Endothelial cell of umbilical vein (primary cell): ENCODE results near the gene SLC25A19. TPM values are rescaled to one million over a fixed set of nuclear protein-coding genes. Genes with fewer than 3 reads are reported as not detected.

ENCODE experiments used
- BruUV-seq: library from RNA; stranded (reverse); fragments of 400-500 nt; replicated peaks from 2 replicates; lab custom pipeline; 2021; lab: Mats Ljungman, UMichigan
- CTCF ChIA-PET: fragments of 300-600, 350-600 bp; sonication (Branson Sonifier 250); formaldehyde crosslinking; loops from one replicate; lab custom pipeline; 2021; ENCODE audit warnings: antibody characterized with exemption, inconsistent platforms; lab: Charles Lee
- POLR2A ChIA-PET: fragments of 300-600, 350-600 bp; sonication (Branson Sonifier 250); formaldehyde crosslinking; loops from one replicate; lab custom pipeline; 2021; ENCODE audit warnings: antibody characterized with exemption, inconsistent platforms; lab: Charles Lee
- DNase-seq: peaks from one replicate; pipeline ENCODE4 v3.0.0-alpha.2; 2011; ENCODE audit warnings: low read depth, low spot score
- FAIRE-seq: peaks from 2 replicates; lab custom pipeline; 2011; peaks lifted over from hg19 to GRCh38; lab: Jason Lieb, UNC
- H2AFZ ChIP-seq: 2 replicates; pipeline ENCODE4 v1.6.0; 2012; ENCODE audit warnings: low read depth, low read length, control low read depth, inconsistent platforms
- H3K27ac ChIP-seq: 2 replicates; pipeline ENCODE4 v1.5.1; 2011; ENCODE audit warnings: low read depth, mild to moderate bottlenecking, control low read depth, low read length, moderate library complexity; ENCODE audit not compliant: insufficient read depth
- H3K27me3 ChIP-seq, 2 experiments: 2 replicates each; pipeline versions ENCODE4 v1.6.0 to v1.6.1; 2011; ENCODE audit warnings: low read length in 2 of 2, mixed read lengths in 1 of 2; ENCODE audit not compliant: control insufficient read depth in 2 of 2, insufficient read depth in 2 of 2
- H3K36me3 ChIP-seq, 2 experiments: 2 replicates in 1 of 2; 3 replicates in 1 of 2; pipeline ENCODE4 v1.5.1; 2011; ENCODE audit warnings: low read length in 2 of 2, mild to moderate bottlenecking in 1 of 2, moderate library complexity in 1 of 2; ENCODE audit not compliant: control insufficient read depth in 2 of 2, insufficient read depth in 2 of 2; ENCODE audit errors: extremely low read depth in 1 of 2
- H3K4me1 ChIP-seq: 3 replicates; pipeline ENCODE4 v1.5.1; 2011; ENCODE audit warnings: mild to moderate bottlenecking, low read length; ENCODE audit not compliant: control insufficient read depth, insufficient read depth; ENCODE audit errors: extremely low read depth
- H3K4me2 ChIP-seq: 2 replicates; pipeline ENCODE4 v1.6.1; 2011; ENCODE audit warnings: low read length, control low read depth, mixed read lengths; ENCODE audit not compliant: insufficient read depth
- H3K4me3 ChIP-seq, 3 experiments: fragments of 200-600 bp in 1 of 3; sonication (generic), shearing (Covaris generic) in 1 of 3; replicated peaks in 1 of 3; 2 replicates each; pipeline ENCODE4 v1.5.1; 2011 to 2016; ENCODE audit warnings: control low read depth in 3 of 3, low read length in 3 of 3, mild to moderate bottlenecking in 2 of 3, inconsistent platforms in 1 of 3, low read depth in 1 of 3, moderate library complexity in 1 of 3; ENCODE audit not compliant: insufficient read depth in 1 of 3
- H3K79me2 ChIP-seq: 2 replicates; pipeline ENCODE4 v1.6.0; 2012; ENCODE audit warnings: low read length, inconsistent platforms; ENCODE audit not compliant: control insufficient read depth, insufficient read depth
- H3K9ac ChIP-seq: replicated peaks from 2 replicates; pipeline ENCODE3; 2011; ENCODE audit warnings: low read length, control low read depth; ENCODE audit not compliant: insufficient read depth; ENCODE audit errors: extremely low read depth
- H3K9me1 ChIP-seq: replicated peaks from 3 replicates; pipeline ENCODE4 v1.6.0; 2011; ENCODE audit warnings: mild to moderate bottlenecking, low read length; ENCODE audit not compliant: control insufficient read depth, insufficient read depth; ENCODE audit errors: extremely low read depth
- H3K9me3 ChIP-seq: replicated peaks from 2 replicates; pipeline ENCODE4 v1.5.1; 2012; ENCODE audit warnings: low read length, inconsistent platforms; ENCODE audit not compliant: control insufficient read depth, insufficient read depth
- H4K20me1 ChIP-seq: replicated peaks from 2 replicates; pipeline ENCODE3; 2011; ENCODE audit warnings: mild to moderate bottlenecking, low read length; ENCODE audit not compliant: control insufficient read depth, insufficient read depth; ENCODE audit errors: extremely low read depth
- EZH2 ChIP-seq: IDR thresholded peaks from 2 replicates; pipeline ENCODE4 v1.6.1; 2012; ENCODE audit warnings: borderline replicate concordance, low read depth, mild to moderate bottlenecking, moderate library complexity, low read length, inconsistent platforms; ENCODE audit not compliant: severe bottlenecking
- FOS ChIP-seq: IDR thresholded peaks from 2 replicates; pipeline ENCODE4 v1.6.1; 2011; ENCODE audit warnings: mild to moderate bottlenecking, low read length, moderate library complexity, borderline replicate concordance; ENCODE audit not compliant: insufficient read depth
- JUN ChIP-seq: IDR thresholded peaks from 2 replicates; pipeline ENCODE4 v1.6.1; 2011; ENCODE audit warnings: borderline replicate concordance, low read depth; ENCODE audit not compliant: insufficient read length, insufficient read depth
- MYC ChIP-seq: IDR thresholded peaks from one replicate; pipeline ENCODE4 v1.6.1; 2011; ENCODE audit warnings: mild to moderate bottlenecking, low read depth, low read length
- POLR2AphosphoS5 ChIP-seq: IDR thresholded peaks from 2 replicates; pipeline ENCODE4 v1.6.1; 2012; ENCODE audit warnings: low read depth, mild to moderate bottlenecking, control low read depth, low read length, moderate library complexity; ENCODE audit not compliant: insufficient read depth
- dilution Hi-C: fragments of 300-500 bp; cut with MboI; formaldehyde crosslinking; loops from one replicate; pipeline ENCODE4 v1.15.0; 2019; ENCODE audit warnings: low sequenced_read_pairs; ENCODE audit not compliant: extremely low pct_ligation_motif_present
- intact Hi-C: fragments of 100-400 bp; cut with micrococcal nuclease; formaldehyde crosslinking; loops from one replicate; pipeline ENCODE4 v1.10.0; 2022
- polyA plus RNA-seq, 4 experiments: library from polyadenylated mRNA; depleted of rRNA in 3 of 4; stranded (reverse) in 3 of 4; unstranded in 1 of 4; fragments of >200 nt; gene quantifications; 2 replicates each; pipeline versions ENCODE4 v1.2.1 to v1.2.3, GENCODE V29; 2011 to 2012; ENCODE audit warnings: missing spikeins in 1 of 4
- total RNA-seq: library from RNA; stranded (reverse); gene quantifications from 2 replicates; pipeline ENCODE4 v1.2.3, GENCODE V29; 2021

SLC25A19 gene
- total and polyA plus RNA-seq, 2 donors (not counting 3 experiments of a cell fraction or from before 2014, with no cell fraction given), result 20.6 to 20.9 TPM

- H2AFZ ChIP-seq, result no peak overlapping the region
- H3K9ac ChIP-seq, result no peak overlapping the region
- no peak for DNase-seq
- FAIRE-seq, result no peak
- H3K9me3 ChIP-seq, result no peaks in the 10 kb centered on the region
- peaks cover 5 to 62% of the 10 kb centered on the region in 2 experiments for H3K36me3 ChIP-seq
- H3K79me2 ChIP-seq, result peaks cover under 1% of the 10 kb centered on the region
- no peaks in the 10 kb centered on the region for H3K9me1 ChIP-seq
- dilution Hi-C loops, result no loop called here
- no peaks in the 10 kb centered on the region for H3K4me1 ChIP-seq
- no peak overlapping the region for H3K4me2 ChIP-seq
- TF ChIP-seq JUN, result no peak
- TF ChIP-seq FOS, result no peak
- no peaks in the 10 kb centered on the region for H3K27me3 ChIP-seq
- no peak overlapping the region for H3K27ac ChIP-seq
- intact Hi-C loops, result no loop called here
- POLR2A ChIA-PET, result no interaction called here
- no peak overlapping the region for H3K4me3 ChIP-seq
- CTCF ChIA-PET, result interaction anchor here (0.9 to 7.6 kb wide), 4 partner anchors 14 to 170 kb away, joined by 3 to 91 read pairs (median 4); partner anchors contain the start of gene MIF4GD
- BruUV-seq, result no TSS peak
- H4K20me1 ChIP-seq, result no peaks in the 10 kb centered on the region
Measured at GRCh38 chr17:75242461-75243042, 46.7 kb downstream of the SLC25A19 start.

GRCh38 chr17:75241996-75242460 lies 47.2 kb downstream of the SLC25A19 start:
- H3K27ac ChIP-seq, result no peak overlapping the region
- H3K36me3 ChIP-seq, result peaks cover 5 to 67% of the 10 kb centered on the region in 2 experiments
- H2AFZ ChIP-seq, result no peak overlapping the region
- dilution Hi-C loops (no loop called here), intact Hi-C loops (loop anchor here (2.0 kb wide), 1 partner anchor 163 kb away; the partner anchor contains the start of gene GRB2)
- H3K4me1 ChIP-seq, result no peaks in the 10 kb centered on the region
- no TSS peak for BruUV-seq
- H3K9me3 ChIP-seq, result no peaks in the 10 kb centered on the region
- no peak for TF ChIP-seq POLR2AphosphoS5
- no peak for TF ChIP-seq EZH2
- no peak for TF ChIP-seq MYC
- CTCF ChIA-PET, result interaction anchor here (0.9 to 7.6 kb wide), 6 partner anchors 8 to 170 kb away, joined by 3 to 91 read pairs (median 4); partner anchors contain the start of gene MIF4GD
- H3K9me1 ChIP-seq, result no peaks in the 10 kb centered on the region
- no peak for FAIRE-seq
- H3K4me2 ChIP-seq, result no peak overlapping the region
- H3K4me3 ChIP-seq, result no peak overlapping the region
- DNase-seq, result no peak
- POLR2A ChIA-PET, result interaction anchor here (0.5 kb wide), 1 partner anchor 169 kb away, joined by 3 read pairs; no protein-coding TSS in a partner anchor
- no peaks in the 10 kb centered on the region for H4K20me1 ChIP-seq
- no peak overlapping the region for H3K9ac ChIP-seq
- H3K79me2 ChIP-seq, result no peaks in the 10 kb centered on the region
- H3K27me3 ChIP-seq, result no peaks in the 10 kb centered on the region
